NCI-H2081 treated with DMSO at 0.1 percent for 48 hours (cell line): ENCODE results near the gene ADAMTSL3.
"Not testable (repeated sequence)": the region's sequence is repeated elsewhere in the genome, so short reads cannot be mapped to it uniquely, and the experiment has no call there.

Source experiments
- DNase-seq: peaks from one replicate; lab custom pipeline; 2025; lab: John Stamatoyannopoulos, UW

ADAMTSL3 gene

DNA sequence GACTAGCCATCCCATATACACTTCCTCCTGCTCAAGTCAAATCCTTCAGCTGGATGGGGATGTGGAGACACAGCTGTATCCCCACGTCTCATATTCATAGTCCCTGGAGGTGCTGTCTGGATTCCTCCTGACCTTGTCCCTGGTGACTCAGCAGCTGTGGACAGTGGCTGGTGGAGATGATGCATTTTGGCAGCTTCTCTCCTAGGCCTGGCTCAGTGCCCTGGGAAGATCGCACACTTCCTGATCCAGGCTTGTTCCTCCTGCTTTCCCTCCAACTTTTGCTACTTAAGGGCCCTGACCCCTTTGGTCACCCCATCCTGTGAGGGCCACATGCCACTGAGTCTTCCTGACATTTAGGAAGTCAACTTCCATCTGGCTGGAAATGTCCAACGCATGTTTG lies 44.4 kb downstream of the ADAMTSL3 start:
- DNase-seq = no peak

DNA sequence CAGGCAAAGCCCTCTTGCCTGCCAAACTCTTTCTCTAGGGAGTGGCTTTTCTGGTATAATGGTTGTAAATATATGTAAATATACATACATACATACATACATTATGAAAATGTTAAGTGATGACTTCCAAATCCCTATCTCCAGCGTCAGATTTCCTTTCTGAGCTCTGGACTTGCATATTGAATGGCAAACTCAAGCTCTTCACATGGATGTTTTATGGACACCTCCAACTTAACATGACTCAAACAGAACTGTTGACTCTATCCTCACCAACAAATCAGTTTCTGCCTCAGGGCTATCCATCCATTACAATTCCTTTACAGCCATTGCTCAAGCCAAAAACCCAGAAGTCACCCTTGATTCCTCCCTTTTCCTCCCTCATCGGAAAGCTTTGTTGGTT lies 45.1 kb downstream of the ADAMTSL3 start:
- DNase-seq = no peak

DNA sequence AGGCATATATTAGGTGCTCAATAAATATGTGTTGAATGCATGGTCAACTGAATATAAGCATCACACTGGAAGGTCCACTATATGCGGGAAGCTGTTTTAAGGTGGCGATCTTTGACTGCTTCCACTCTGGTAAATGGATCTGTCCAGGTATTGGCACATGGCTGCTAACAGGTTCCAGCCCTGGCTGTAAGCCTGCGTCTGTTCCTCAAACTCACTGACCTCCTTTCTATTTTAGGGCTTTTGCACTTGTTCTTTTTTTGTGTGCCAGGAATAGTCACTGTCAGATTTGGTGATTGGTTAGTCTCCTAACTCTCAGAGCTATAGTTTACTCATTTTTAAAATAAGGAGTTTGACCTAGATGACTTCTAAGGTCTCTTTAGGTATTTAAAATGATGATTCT lies 46.2 kb downstream of the ADAMTSL3 start:
- DNase-seq = no peak

DNA sequence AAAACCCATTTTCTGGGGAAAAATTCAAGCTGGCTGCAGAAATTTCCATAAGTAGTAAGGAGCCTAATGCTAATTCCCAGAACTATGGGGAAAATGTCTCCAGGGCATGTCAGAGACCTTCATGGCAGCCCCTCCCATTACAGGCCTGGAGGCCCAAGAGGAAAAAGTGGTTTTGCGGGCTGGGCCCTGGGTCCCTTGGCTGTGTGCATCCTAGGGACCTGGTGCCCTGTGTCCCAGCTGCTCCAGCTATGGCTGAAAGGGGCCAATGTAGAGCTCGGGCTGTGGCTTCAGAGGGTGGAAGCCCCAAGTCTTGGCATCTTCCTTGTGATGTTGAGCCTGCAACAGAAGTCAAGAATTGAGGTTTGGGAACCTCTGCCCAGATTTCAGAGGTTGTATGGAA lies 48.4 kb downstream of the ADAMTSL3 start:
- not testable (repeated sequence) for DNase-seq

DNA sequence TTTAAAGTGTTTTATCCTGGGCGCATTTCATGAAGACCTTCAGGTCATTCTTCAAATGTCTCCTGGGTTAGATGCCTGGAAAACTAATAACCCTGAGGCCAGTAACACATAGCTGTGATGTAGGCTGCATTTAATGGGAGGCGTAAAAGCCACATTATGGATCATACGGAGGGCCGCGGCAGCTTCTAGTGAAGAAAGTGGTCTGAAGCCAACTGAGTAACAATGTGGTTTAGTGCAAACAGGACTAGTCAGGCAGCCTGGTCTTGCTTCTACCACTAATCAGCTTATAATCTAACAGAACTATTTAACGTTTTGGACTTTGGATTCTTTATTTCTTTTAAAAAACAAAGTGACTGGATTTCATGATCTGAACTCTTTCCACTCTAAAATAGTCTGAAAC lies 54.4 kb downstream of the ADAMTSL3 start:
- DNase-seq = no peak

DNA sequence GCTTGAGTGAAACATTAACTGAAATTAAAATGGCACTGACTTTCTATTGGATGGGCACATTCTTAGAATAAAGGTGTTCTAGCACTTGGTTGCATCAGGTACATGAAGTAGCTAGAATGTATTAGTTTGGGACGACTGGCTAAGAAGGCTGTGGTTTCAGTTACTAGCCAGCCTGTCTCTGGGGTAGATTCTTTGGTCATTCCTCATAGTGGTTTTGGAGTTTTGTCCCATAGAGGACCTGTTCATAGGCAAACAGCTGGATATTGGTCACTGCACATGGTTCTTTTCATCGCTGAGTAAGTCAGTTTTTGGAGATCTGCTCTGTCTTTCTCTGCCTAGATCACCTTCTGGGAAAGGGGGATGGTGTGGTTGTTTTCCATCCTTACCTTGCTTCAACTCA lies 55.3 kb downstream of the ADAMTSL3 start:
- DNase-seq = no peak

DNA sequence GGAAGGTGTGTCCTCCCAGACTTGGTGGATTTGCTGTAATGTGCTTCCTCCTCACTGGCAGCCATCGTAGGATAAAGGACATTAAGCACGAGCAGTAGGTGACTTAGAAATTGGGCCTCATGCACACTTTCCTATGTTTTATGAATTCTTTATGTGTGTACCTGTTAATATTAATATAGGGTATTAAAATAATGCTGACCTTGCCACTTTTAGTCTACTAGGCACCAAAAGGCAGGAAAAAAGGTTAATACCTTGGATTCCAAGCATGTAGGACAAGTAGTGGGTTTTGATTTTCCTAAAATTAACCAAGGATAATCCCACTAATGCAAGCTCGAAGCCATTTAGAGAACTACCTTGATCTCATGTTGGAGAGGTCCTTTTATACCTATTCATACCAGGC lies 55.9 kb downstream of the ADAMTSL3 start:
- DNase-seq = no peak

DNA sequence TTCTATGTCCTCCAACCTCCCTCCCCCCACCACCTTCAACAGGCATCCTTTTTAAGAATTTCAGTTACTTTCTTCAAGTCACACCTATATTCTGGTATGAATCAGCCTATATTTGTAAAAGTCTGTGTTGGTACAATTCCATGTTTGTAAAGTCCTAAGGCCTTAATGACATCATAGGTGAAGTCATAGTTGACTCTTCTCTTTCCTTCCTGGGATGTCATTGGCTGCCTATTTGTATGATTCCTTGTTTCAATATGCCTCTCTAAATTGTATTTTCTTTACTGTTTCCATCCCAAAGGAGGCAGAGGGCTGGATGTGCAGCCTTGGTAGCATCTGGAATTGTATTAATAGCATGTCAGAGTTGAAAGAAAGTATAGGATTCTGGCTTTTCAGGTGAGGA lies 56.5 kb downstream of the ADAMTSL3 start:
- DNase-seq = no peak

DNA sequence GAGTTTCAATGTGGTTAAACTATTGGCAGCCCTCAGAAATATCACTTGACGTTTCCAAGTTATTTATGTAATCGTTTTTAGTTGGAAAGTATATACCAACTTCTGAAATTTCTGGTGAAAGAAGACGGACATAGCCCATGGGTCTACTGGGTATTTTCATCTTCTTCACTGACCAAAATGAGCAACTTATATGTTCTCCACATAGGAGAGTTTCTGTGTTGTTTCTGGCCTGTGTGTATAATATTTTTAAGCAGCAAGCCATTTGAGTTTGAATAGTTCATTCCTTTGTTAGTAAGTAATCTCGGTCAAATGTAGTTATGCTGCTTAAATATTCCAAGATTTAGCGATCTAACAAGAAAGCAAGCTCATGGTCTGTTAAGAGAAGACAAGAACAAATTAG lies 57.3 kb downstream of the ADAMTSL3 start:
- DNase-seq = no peak

DNA sequence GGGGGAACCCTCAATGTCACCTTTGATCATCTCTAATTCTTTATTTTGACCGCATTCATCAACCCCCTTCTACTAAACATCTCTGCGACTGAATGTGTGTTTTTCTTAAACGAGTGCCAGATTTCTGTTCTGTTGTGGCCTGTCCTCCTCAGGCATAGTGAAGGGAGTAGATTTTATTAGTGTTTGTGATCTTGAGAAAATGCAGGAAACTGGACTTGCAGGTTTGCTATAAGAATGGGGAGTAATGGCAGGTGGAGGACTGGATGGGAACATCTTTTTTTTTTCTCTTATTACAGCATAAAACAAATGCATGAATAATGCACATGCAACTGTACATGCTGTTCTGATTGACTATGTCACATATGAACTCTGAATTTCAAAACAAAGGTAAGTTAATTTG lies 59.3 kb downstream of the ADAMTSL3 start:
- no peak for DNase-seq

DNA sequence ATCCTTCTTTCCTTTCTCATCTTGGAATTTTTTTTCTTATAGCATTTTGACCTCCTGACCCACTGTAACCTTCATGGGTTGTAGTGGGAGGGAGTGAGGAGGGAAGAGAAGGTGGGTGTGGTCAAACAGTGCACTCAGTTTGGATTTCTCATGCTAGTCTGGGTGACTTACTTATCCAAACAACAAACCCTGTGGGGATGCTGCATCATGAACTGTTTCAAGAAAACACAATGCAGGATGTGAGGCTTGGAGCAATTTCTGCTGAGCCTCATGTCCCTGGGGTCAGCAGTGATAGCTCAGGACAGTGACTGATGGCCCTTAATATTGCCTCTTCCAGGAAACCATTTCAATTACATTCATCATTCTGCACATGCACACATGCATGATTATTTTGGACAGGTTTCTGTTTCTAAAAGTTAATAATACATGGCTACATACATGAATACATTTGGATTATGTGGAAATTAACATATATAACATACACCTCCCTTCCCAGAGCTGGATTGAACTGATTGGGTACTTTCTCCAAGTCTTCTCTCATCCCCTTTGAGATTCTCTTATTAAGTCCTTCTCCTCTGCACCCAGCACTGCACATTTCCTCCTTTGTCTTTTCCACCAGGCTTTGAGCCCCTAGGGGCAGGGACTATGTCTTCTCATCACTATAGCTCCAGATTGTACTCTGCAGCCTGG lies 61.2 kb downstream of the ADAMTSL3 start:
- DNase-seq = no peak

DNA sequence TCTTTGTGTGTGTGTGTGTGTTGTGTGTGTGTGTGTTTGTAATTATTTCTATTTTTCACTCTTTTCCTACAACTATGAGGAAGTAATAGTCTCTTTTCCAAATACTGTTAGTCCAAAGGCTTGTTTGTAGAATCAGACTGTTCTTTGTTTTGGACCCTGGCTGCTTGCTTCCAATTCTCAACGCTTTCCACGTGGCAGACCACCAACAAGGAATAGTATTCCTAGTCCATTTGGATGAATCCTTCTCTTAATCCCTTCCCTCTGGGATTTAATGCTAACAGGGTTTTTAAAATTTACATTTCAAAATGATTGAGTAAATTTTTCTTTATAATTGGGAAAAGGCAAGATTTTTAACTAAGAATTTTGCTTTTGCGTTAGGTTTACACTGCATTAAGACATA lies 62.7 kb downstream of the ADAMTSL3 start:
- no peak for DNase-seq

DNA sequence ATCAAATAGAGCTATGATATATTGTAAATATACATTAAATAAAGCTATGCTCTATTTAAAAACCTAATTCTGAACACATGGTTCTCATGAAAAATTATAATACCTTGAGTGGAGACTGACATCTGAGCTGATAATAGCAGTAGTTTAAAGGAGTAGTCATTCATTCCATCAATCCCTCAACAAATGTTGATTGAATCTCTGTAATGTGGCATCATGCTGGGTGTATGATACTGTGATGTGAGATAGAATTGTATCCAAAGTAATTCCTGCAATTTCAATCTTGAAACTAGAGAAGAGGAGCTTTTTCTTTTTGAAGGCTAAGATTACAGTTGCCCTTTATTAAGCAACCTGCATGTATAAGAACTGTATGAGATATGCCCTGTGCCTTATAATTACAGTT lies 63.1 kb downstream of the ADAMTSL3 start:
- no peak for DNase-seq

DNA sequence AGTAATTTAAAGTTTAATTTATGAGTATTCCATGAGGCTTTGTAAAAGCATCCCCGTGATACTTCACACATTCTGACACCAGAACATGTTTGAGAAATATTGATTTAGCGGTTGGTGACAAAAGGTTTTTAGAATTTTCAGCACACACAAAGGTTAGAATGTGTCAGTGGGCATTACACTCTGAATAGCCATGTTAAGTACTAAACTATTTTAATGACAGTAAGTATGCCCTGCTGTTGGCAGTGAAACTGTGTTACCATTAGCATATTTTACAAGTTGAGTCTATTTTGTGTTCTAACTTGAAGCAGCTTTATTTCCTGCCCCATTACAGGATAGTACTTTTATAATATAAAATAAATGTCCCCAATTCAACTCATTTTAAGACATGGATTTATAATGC lies 66.5 kb downstream of the ADAMTSL3 start:
- no peak for DNase-seq

DNA sequence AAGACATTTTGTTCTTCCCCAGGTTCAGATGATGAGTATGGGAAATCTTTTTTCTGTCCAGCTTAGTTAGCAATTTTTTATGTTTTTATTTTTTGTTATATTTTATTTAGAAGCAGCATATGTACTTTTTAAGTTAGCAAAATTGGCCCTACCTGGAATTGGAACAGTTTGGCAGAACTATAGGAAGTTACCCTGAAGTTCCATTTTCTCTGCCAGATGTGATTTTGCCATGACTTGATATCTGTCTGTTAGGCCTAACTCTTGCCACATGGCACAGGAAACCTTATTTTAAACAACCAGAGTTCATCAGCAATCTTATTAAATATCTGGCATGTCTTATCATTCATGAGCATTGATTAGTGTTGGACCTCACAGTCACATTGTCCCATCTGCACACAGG lies 67.1 kb downstream of the ADAMTSL3 start:
- DNase-seq = no peak

DNA sequence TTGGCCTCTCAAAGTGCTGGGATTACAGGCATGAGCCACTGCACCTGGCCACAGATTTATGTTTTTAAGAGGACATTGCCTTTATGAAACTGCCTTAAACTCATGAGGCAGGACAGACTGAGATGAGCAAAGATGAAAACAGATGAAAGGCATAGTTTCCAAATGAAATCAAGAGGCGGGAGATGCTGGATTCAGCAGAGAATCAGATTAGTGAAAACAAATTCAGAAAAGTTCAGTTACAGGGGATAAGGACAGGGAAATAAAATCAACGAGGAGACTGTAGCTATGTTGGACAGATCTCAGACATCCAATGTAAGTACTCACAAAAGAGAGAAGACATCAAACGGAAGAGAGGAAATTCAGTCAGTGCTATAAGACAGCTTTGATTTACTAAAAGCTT lies 68.1 kb downstream of the ADAMTSL3 start:
- DNase-seq = no peak

DNA sequence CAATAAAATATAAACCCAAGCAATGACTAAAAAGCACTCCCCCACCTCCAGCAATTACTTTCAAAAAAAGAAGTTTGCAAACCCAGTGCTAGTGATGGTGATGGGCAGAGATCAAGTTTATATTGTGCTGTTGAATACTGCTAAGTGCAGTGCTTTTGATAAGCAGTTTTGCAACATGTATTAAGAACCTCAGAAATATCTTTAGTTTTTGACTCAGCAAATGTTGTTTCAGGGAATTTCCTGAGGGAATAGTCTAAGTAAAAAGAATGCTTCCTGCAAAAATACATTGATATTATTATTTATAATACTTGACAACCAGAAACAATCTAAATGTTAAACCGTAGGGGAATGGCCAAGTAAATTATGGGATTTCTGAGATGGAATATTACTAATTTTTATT lies 69.3 kb downstream of the ADAMTSL3 start:
- DNase-seq = no peak

DNA sequence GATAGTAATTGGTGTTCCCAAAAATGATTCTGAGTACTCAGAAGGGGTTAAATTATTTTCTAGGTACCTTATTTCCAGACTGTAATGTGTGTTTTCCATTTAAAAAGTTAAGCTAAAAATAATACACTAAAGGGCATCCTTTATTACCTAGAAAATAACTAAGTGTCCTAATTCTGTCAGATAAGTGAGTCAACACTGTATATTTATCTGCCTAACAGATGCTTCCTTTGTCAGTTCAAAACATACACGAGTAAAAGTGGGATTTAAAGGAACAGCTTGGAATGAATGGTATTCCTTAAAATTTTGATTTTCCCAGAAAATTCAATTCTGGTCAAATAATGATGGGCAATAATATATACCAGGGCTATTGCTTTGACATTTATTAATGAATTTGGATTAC lies 78.3 kb downstream of the ADAMTSL3 start:
- DNase-seq = no peak

DNA sequence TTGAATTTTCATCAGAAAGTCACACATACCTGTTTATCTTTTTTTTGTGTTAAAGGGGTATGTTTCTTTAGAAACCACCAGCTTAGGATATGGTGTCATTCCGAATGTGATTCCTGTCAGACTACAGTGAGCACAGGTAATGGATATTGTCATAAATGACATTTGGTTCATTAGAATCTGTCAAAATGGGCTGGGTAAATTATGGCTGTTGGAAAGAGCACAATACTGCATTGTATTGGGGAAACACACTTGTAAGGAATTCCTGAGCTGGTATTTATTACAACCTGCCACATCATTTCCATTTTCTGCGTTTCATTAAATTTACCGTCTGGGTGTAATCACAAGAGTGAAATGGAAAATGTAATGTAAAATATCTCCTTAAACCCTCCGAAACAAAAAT lies 78.8 kb downstream of the ADAMTSL3 start:
- no peak for DNase-seq

DNA sequence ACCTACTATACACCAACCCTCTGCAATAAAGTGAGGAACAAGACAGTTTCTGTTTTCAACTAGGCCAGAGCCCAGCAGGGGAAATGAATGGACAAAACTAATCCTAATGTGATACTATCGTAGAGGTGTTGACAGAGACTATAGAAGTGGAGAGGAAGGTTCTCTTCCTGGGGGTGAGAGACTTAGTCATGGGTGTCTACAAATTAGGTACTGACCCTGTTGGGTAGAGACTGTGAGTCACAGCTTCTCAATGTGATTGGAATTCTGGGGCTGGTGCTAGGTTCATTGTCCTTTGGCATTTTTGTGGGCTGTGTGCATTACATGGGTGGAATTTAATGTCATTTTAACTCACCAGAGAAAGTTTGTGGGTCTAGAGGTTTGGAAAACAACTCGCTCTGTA lies 79.3 kb downstream of the ADAMTSL3 start:
- DNase-seq = no peak

DNA sequence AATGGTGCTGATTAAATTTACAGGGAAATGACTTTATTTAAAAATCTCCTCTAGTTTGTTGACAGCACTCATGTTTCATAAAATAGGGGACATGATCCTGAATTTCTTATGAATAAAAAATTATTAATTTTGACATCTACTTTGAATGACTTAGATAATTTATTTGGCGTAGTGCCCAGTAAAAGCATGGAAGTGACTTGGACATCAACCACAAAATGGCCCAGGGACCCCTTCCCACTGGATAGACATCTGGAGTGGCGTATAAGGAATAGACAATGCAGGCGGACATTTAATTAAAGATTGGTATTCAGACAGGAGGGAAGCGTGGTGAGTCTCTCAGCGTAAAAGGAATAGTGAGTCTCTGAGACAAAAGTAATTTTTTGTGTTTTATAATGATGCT lies 79.8 kb downstream of the ADAMTSL3 start:
- no peak for DNase-seq

DNA sequence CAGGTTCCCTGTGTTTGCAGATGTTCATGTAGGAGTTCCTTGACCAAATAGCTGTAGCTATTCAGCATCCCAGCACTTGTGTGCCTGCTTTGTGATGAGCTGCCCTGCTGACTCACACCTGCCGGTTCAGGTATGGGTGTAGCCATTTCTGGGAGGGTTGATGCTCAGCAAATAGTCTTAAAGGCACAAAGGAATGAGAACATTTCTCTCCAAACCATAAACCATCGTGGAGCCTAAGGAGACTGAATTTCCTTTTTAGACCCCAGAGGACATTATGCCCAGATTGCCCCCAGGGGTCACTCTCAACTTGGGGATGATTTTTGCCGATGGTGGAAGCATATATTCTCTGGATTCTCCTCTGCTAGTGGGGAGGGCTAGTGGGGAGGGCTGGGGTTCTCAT lies 80.6 kb downstream of the ADAMTSL3 start:
- DNase-seq = no peak

DNA sequence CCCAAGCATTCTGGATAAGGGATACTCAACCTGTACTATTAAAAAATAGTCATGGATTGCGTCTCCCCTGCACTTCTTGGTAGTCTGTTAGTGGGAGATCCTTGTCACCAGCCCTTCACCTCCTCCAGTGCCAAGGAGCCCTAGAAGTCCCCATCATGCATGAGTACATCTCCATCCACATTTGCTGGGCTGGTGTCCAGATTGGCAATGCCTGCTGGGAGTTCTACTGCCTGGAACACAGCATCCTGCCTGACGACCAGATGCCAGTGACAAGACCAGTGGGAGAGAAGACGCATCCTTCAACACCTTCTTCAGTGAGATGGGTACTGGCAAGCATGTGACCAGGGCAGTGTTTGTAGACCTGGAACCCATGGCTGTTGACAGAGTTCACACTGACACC lies 85.7 kb downstream of the ADAMTSL3 start:
- no peak for DNase-seq

DNA sequence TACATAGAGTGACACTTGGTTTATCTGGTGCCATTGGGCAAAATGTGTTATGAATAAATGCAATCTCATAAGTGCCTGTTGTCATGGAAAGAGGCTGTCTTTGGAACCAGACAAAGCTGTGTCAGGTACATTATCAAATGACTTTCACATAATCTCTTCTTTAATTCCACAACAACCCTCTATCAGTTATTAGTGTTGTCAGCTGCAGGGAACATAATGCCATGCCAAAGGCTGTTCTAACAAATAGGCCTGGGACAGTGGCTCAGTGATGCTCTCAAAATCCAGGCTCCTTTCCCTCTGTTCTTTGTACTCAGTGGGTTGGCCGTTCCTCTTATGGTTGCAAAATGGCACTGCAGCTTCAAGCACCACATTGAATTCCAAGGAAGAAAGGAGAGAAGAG lies 91.8 kb downstream of the ADAMTSL3 start:
- no peak for DNase-seq

DNA sequence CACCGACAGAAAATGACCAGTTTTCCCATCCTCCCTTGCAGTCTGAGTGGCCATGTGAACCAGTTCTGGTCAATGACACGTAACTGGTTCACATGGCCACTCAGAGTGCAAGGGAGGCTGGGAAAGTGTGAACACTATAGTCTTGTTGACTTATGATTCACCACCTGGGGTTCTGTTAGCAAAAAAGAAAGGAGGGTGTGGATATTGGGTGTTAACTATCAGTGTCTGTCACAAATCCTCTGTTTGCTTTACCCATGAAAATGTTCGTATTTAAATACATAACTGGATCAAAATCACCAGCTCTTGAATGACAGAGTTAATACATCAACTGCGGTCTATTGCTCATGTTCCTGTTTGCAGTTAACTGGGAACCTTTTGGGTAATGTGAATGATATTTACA lies 92.3 kb downstream of the ADAMTSL3 start:
- no peak for DNase-seq
